Measurements from ENCODE around the gene DAGLB. TPM values are rescaled to one million over a fixed set of nuclear protein-coding genes. Genes with fewer than 3 reads are reported as not detected.
"Not testable (repeated sequence)": the region's sequence is repeated elsewhere in the genome, so short reads cannot be mapped to it uniquely, and the experiment has no call there.

DAGLB gene
- total and polyA plus RNA-seq, 10 of the 15 experiments (the other 5 are each of a cell fraction or from before 2014, with no cell fraction given): 1.2 to 13.3 (median 10.1) TPM

- no peaks in the 10 kb centered on the region for H3K9me3 ChIP-seq (replicated peaks; ENCODE audit: control insufficient read depth, insufficient read depth, low read length)
- ATAC-seq: no peak
- ChIA-PET CTCF (no interaction called here), RAD21 (ENCODE audit: unreplicated experiment) (no interaction called here), SMC1A (ENCODE audit: uncharacterized antibody, unreplicated experiment) (interaction anchor here (0.5 kb wide), 1 partner anchor 411 kb away, joined by 3 read pairs; no protein-coding TSS in a partner anchor), POLR2A (interaction anchor here (0.7 kb wide), 1 partner anchor 13 kb away, joined by 3 read pairs; no protein-coding TSS in a partner anchor)
- H3K27me3 ChIP-seq (replicated peaks in 1 of 2; ENCODE audit: control insufficient read depth in 2 of 2, insufficient read depth in 2 of 2, low read length in 1 of 2): no peaks in the 10 kb centered on the region
- in situ Hi-C loops (cut with MboI) (no loop called here), intact Hi-C loops (cut with micrococcal nuclease; ENCODE audit: unreplicated experiment) (no loop called here)
- DNase-seq (ENCODE audit: low read depth, low spot score): no peak
- no peak overlapping the region for H3K27ac ChIP-seq (ENCODE audit: control insufficient read depth, insufficient read depth)
- no peaks in the 10 kb centered on the region for H4K20me1 ChIP-seq (ENCODE audit: control insufficient read depth, insufficient read depth)
- H2AFZ ChIP-seq (ENCODE audit: control insufficient read depth, low read depth, low read length): no peak overlapping the region
- peaks cover 5 to 9% of the 10 kb centered on the region in 2 experiments for H3K36me3 ChIP-seq (ENCODE audit: control insufficient read depth in 2 of 2, insufficient read depth in 2 of 2, low read length in 1 of 2)
- no peaks in the 10 kb centered on the region for H3K79me2 ChIP-seq (ENCODE audit: control insufficient read depth, insufficient read depth, low read length)
- H3K9ac ChIP-seq (ENCODE audit: control insufficient read depth, insufficient read depth, low read length): no peak overlapping the region
- no peak for FAIRE-seq
- BruUV-seq (replicated peaks): no TSS peak
- WGBS (ENCODE audit: insufficient coverage, insufficient replicate concordance, low lambda C conversion rate, missing lambda C conversion rate): 48% methylated on average over 11 of the region's 11 CpGs
- H3K4me3 ChIP-seq: no peak overlapping the region
- TF ChIP-seq POLR2A (IDR thresholded peaks at IDR 0.05; ENCODE audit: low read depth, low read length) (0 out of 2 replicates have a peak, but pooled peaks have one; percentile 44), ZNF207 (IDR thresholded peaks at IDR 0.05; ENCODE audit: borderline replicate concordance) (no peak)
- H3K4me1 ChIP-seq (ENCODE audit: control insufficient read depth, insufficient read depth, low read length): no peaks in the 10 kb centered on the region
- no peak overlapping the region for H3K4me2 ChIP-seq (ENCODE audit: control insufficient read depth, insufficient read depth)
Observed at GRCh38 chr7:6460990-6461584, 13.3 kb upstream of the DAGLB start.

- no peak for ATAC-seq
- 96% methylated on average over 6 of the region's 6 CpGs for WGBS (ENCODE audit: insufficient coverage, insufficient replicate concordance, low lambda C conversion rate, missing lambda C conversion rate)
- no peak for FAIRE-seq
- intact Hi-C loops (cut with micrococcal nuclease; ENCODE audit: unreplicated experiment): no loop called here
- H3K27me3 ChIP-seq (replicated peaks in 1 of 2; ENCODE audit: control insufficient read depth in 2 of 2, insufficient read depth in 2 of 2, low read length in 1 of 2): no peaks in the 10 kb centered on the region
- BruUV-seq (replicated peaks): no TSS peak
- no peak overlapping the region for H3K27ac ChIP-seq (ENCODE audit: control insufficient read depth, insufficient read depth)
- H3K4me2 ChIP-seq (ENCODE audit: control insufficient read depth, insufficient read depth): no peak overlapping the region
- H2AFZ ChIP-seq (ENCODE audit: control insufficient read depth, low read depth, low read length): no peak overlapping the region
- no peak for TF ChIP-seq TCF12 (IDR thresholded peaks at IDR 0.05; ENCODE audit: low read depth, low read length)
- no peak for TF ChIP-seq BCLAF1 (IDR thresholded peaks at IDR 0.05)
- no peak for DNase-seq (ENCODE audit: low read depth, low spot score)
- SMC1A ChIA-PET (ENCODE audit: uncharacterized antibody, unreplicated experiment): no interaction called here
- RAD21 ChIA-PET (ENCODE audit: unreplicated experiment): interaction anchor here (1.0 kb wide), 1 partner anchor 13 kb away, joined by 3 read pairs; the partner anchor contains the start of gene DAGLB
- H3K4me3 ChIP-seq: no peak overlapping the region
- CTCF ChIA-PET: interaction anchor here (1.3 kb wide), 1 partner anchor 15 kb away, joined by 3 read pairs; no protein-coding TSS in a partner anchor
- no peaks in the 10 kb centered on the region for H3K4me1 ChIP-seq (ENCODE audit: control insufficient read depth, insufficient read depth, low read length)
- no peak overlapping the region for H3K9ac ChIP-seq (ENCODE audit: control insufficient read depth, insufficient read depth, low read length)
- no peaks in the 10 kb centered on the region for H3K9me3 ChIP-seq (replicated peaks; ENCODE audit: control insufficient read depth, insufficient read depth, low read length)
- peaks cover 3 to 9% of the 10 kb centered on the region in 2 experiments; a peak in 3 of 4 replicates for H3K36me3 ChIP-seq (ENCODE audit: control insufficient read depth in 2 of 2, insufficient read depth in 2 of 2, low read length in 1 of 2)
- in situ Hi-C loops (cut with MboI): no loop called here
- no peaks in the 10 kb centered on the region for H4K20me1 ChIP-seq (ENCODE audit: control insufficient read depth, insufficient read depth)
- POLR2A ChIA-PET: no interaction called here
- H3K79me2 ChIP-seq (ENCODE audit: control insufficient read depth, insufficient read depth, low read length): no peaks in the 10 kb centered on the region
Observed at GRCh38 chr7:6460303-6460702, 12.5 kb upstream of the DAGLB start.

- H3K4me3 ChIP-seq; DNase-seq (ENCODE audit: low read depth, low spot score); intact Hi-C loops (cut with micrococcal nuclease; ENCODE audit: unreplicated experiment); POLR2A ChIA-PET; H4K20me1 ChIP-seq (ENCODE audit: control insufficient read depth, insufficient read depth); H3K4me2 ChIP-seq (ENCODE audit: control insufficient read depth, insufficient read depth); RAD21 ChIA-PET (ENCODE audit: unreplicated experiment); H3K27ac ChIP-seq (ENCODE audit: control insufficient read depth, insufficient read depth); H3K79me2 ChIP-seq (ENCODE audit: control insufficient read depth, insufficient read depth, low read length); H2AFZ ChIP-seq (ENCODE audit: control insufficient read depth, low read depth, low read length); H3K36me3 ChIP-seq (ENCODE audit: control insufficient read depth in 2 of 2, insufficient read depth in 2 of 2, low read length in 1 of 2); H3K4me1 ChIP-seq (ENCODE audit: control insufficient read depth, insufficient read depth, low read length); BruUV-seq (replicated peaks); ATAC-seq; in situ Hi-C loops (cut with MboI); FAIRE-seq; SMC1A ChIA-PET (ENCODE audit: uncharacterized antibody, unreplicated experiment); H3K9ac ChIP-seq (ENCODE audit: control insufficient read depth, insufficient read depth, low read length); H3K27me3 ChIP-seq (replicated peaks in 1 of 2; ENCODE audit: control insufficient read depth in 2 of 2, insufficient read depth in 2 of 2, low read length in 1 of 2); H3K9me3 ChIP-seq (replicated peaks; ENCODE audit: control insufficient read depth, insufficient read depth, low read length); CTCF ChIA-PET: not testable (repeated sequence)
- 64% methylated on average over 3 of the region's 3 CpGs for WGBS (ENCODE audit: insufficient coverage, insufficient replicate concordance, low lambda C conversion rate, missing lambda C conversion rate)
Observed at GRCh38 chr7:6458676-6459075, 10.9 kb upstream of the DAGLB start.
